Liver (tissue), 9 donors: ENCODE results near the gene SCG3. TPM values are rescaled to one million over a fixed set of nuclear protein-coding genes. Genes with fewer than 3 reads are reported as not detected.

Experiments used
- DNase-seq: peaks from one replicate; pipeline ENCODE4 v3.0.0-alpha.2; 2017; ENCODE audit warnings: low spot score
- H3K27ac ChIP-seq, 2 donors: one replicate each; pipeline ENCODE4 v1.7.0; 2013; ENCODE audit warnings: inconsistent platforms in 2 of 2, low read length in 2 of 2, control low read depth in 1 of 2, low read depth in 1 of 2, mild to moderate bottlenecking in 1 of 2
- H3K27me3 ChIP-seq, 4 donors: one replicate each; pipeline versions ENCODE4 v1.6.1 to v1.7.0; 2013; ENCODE audit warnings: low read length in 3 of 4, inconsistent platforms in 1 of 4, mild to moderate bottlenecking in 1 of 4, moderate library complexity in 1 of 4; ENCODE audit not compliant: control insufficient read depth in 4 of 4, insufficient read depth in 4 of 4
- H3K36me3 ChIP-seq, 4 donors: one replicate each; pipeline versions ENCODE4 v1.6.1 to v1.7.0; 2013; ENCODE audit warnings: low read length in 3 of 4, mild to moderate bottlenecking in 3 of 4, low read depth in 1 of 4, moderate library complexity in 1 of 4; ENCODE audit not compliant: control insufficient read depth in 4 of 4, insufficient read depth in 3 of 4
- H3K4me1 ChIP-seq, 4 donors: one replicate each; pipeline versions ENCODE4 v1.6.1 to v1.7.0; 2013; ENCODE audit warnings: low read length in 3 of 4, mild to moderate bottlenecking in 3 of 4, moderate library complexity in 1 of 4; ENCODE audit not compliant: control insufficient read depth in 4 of 4, insufficient read depth in 4 of 4
- H3K4me3 ChIP-seq, 3 donors: one replicate each; pipeline versions ENCODE4 v1.6.1 to v1.7.0; 2013; ENCODE audit warnings: low read length in 3 of 3, control low read depth in 1 of 3, low read depth in 1 of 3, mild to moderate bottlenecking in 1 of 3
- H3K9ac ChIP-seq, 2 donors: one replicate each; pipeline ENCODE4 v1.7.0; 2013; ENCODE audit warnings: low read length in 2 of 2, mild to moderate bottlenecking in 2 of 2, moderate library complexity in 2 of 2, control low read depth in 1 of 2, low read depth in 1 of 2
- H3K9me3 ChIP-seq, 4 donors: one replicate each; pipeline versions ENCODE4 v1.6.1 to v1.7.0; 2013; ENCODE audit warnings: low read length in 3 of 4; ENCODE audit not compliant: control insufficient read depth in 4 of 4
- ATF3 ChIP-seq: IDR thresholded peaks from 2 replicates; pipeline ENCODE4 v1.6.1; 2016; ENCODE audit warnings: antibody characterized with exemption
- CTCF ChIP-seq: fragments of 150-350 bp; IDR thresholded peaks from 2 replicates; pipeline ENCODE4 v1.5.1; 2017; ENCODE audit warnings: improper control_type of control experiment, low read depth, low read length; ENCODE audit not compliant: missing input control
- EGR1 ChIP-seq, 2 donors: IDR thresholded peaks; 2 replicates each; pipeline ENCODE4 v1.6.1; 2016 to 2018; ENCODE audit warnings: antibody characterized with exemption in 2 of 2, low read depth in 2 of 2
- FOXA1 ChIP-seq: IDR thresholded peaks from 2 replicates; pipeline ENCODE4 v1.6.1; 2016; ENCODE audit warnings: antibody characterized with exemption
- FOXA2 ChIP-seq: IDR thresholded peaks from 2 replicates; pipeline ENCODE4 v1.6.1; 2016; ENCODE audit warnings: antibody characterized with exemption
- GABPA ChIP-seq, 2 donors: IDR thresholded peaks in 1 of 2; conservative IDR thresholded peaks in 1 of 2; 2 replicates each; pipeline ENCODE4 v1.6.1; 2016; ENCODE audit warnings: antibody characterized with exemption in 2 of 2, mild to moderate bottlenecking in 1 of 2, moderate library complexity in 1 of 2
- HNF4A ChIP-seq, 2 donors: conservative IDR thresholded peaks; 2 replicates each; pipeline ENCODE4 v1.6.1; 2016; ENCODE audit warnings: antibody characterized with exemption in 2 of 2, mild to moderate bottlenecking in 2 of 2
- HNF4G ChIP-seq: IDR thresholded peaks from 2 replicates; pipeline ENCODE4 v1.6.1; 2016; ENCODE audit warnings: antibody characterized with exemption
- JUND ChIP-seq, 2 donors: IDR thresholded peaks; 2 replicates each; pipeline ENCODE4 v1.6.1; 2016; ENCODE audit warnings: antibody characterized with exemption in 2 of 2
- MAX ChIP-seq: IDR thresholded peaks from 2 replicates; pipeline ENCODE4 v1.6.1; 2016; ENCODE audit warnings: antibody characterized with exemption
- NR2F2 ChIP-seq: IDR thresholded peaks from 2 replicates; pipeline ENCODE4 v1.6.1; 2016; ENCODE audit warnings: antibody characterized with exemption
- RXRA ChIP-seq, 2 donors: IDR thresholded peaks; 2 replicates each; pipeline ENCODE4 v1.6.1; 2017 to 2018; ENCODE audit warnings: antibody characterized with exemption in 2 of 2, mild to moderate bottlenecking in 1 of 2
- SP1 ChIP-seq: IDR thresholded peaks from 2 replicates; pipeline ENCODE4 v1.6.1; 2018; ENCODE audit warnings: antibody characterized with exemption, mild to moderate bottlenecking
- TAF1 ChIP-seq: conservative IDR thresholded peaks from 2 replicates; pipeline ENCODE4 v1.6.1; 2016; ENCODE audit warnings: antibody characterized with exemption, mild to moderate bottlenecking
- YY1 ChIP-seq: IDR thresholded peaks from 2 replicates; pipeline ENCODE4 v1.6.1; 2016; ENCODE audit warnings: antibody characterized with exemption, mild to moderate bottlenecking
- WGBS: extraction: QIAGEN DNeasy Blood & Tissue Kit; methylation state at CpG from one replicate; pipeline ENCODE4 v1.1.7; 2013; 5-methylcytosine and 5-hydroxymethylcytosine counted together
- polyA plus RNA-seq, 2 donors: library from polyadenylated mRNA; stranded (reverse) in 1 of 2; unstranded in 1 of 2; fragments of 200-250 nt in 1 of 2; fragments of >200 nt in 1 of 2; fragmentation: Nextera tagmentation in 1 of 2; extraction: Ambion mirVana in 1 of 2; gene quantifications; one replicate each; pipeline versions ENCODE4 v1.2.1 to v1.2.3, GENCODE V29; 2013 to 2015
- total RNA-seq, 2 donors: library from RNA; depleted of rRNA; stranded (reverse); fragments of >200 nt; gene quantifications; one replicate each; pipeline ENCODE4 v1.2.3, GENCODE V29; 2014
- TF ChIP-seq, protein P1 (sequence below): IDR thresholded peaks from 2 replicates; pipeline ENCODE4 v1.6.1; 2016; ENCODE audit warnings: antibody characterized with exemption
- donor health status: healthy.
- donor health status: healthy.
- donor health status: healthy.
- donor health status: healthy.
- donor health status: healthy.

The SCG3 gene
- total and polyA plus RNA-seq, 4 donors = under 0.01 to 0.05 (median 0.01) TPM; not detected in 1

- TF ChIP-seq JUND (IDR thresholded peaks at IDR 0.05) (no peak), MAX (no peak), FOXA2 (no peak), YY1 (no peak)
- TF ChIP-seq, protein P1, sequence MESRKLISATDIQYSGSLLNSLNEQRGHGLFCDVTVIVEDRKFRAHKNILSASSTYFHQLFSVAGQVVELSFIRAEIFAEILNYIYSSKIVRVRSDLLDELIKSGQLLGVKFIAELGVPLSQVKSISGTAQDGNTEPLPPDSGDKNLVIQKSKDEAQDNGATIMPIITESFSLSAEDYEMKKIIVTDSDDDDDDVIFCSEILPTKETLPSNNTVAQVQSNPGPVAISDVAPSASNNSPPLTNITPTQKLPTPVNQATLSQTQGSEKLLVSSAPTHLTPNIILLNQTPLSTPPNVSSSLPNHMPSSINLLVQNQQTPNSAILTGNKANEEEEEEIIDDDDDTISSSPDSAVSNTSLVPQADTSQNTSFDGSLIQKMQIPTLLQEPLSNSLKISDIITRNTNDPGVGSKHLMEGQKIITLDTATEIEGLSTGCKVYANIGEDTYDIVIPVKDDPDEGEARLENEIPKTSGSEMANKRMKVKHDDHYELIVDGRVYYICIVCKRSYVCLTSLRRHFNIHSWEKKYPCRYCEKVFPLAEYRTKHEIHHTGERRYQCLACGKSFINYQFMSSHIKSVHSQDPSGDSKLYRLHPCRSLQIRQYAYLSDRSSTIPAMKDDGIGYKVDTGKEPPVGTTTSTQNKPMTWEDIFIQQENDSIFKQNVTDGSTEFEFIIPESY = no peak
- H3K4me1 ChIP-seq = peaks cover 2 to 31% (median 23%) of the 10 kb centered on the region in 4 donors
- no peaks in the 10 kb centered on the region for H3K27me3 ChIP-seq
- H3K36me3 ChIP-seq = no peaks in the 10 kb centered on the region
- H3K9ac ChIP-seq = peak overlapping the region; percentile 79 to 86
- H3K27ac ChIP-seq = peak overlapping the region; percentile 86 to 89
- H3K9me3 ChIP-seq = no peaks in the 10 kb centered on the region
- WGBS = under 1% methylated on average over 69 of the region's 69 CpGs
- DNase-seq = peak; percentile 43
- H3K4me3 ChIP-seq = peak overlapping the region; percentile 77 to 96 (median 91)
Observed at GRCh38 chr15:51736751-51737521, 55.6 kb downstream of the SCG3 start.

DNA sequence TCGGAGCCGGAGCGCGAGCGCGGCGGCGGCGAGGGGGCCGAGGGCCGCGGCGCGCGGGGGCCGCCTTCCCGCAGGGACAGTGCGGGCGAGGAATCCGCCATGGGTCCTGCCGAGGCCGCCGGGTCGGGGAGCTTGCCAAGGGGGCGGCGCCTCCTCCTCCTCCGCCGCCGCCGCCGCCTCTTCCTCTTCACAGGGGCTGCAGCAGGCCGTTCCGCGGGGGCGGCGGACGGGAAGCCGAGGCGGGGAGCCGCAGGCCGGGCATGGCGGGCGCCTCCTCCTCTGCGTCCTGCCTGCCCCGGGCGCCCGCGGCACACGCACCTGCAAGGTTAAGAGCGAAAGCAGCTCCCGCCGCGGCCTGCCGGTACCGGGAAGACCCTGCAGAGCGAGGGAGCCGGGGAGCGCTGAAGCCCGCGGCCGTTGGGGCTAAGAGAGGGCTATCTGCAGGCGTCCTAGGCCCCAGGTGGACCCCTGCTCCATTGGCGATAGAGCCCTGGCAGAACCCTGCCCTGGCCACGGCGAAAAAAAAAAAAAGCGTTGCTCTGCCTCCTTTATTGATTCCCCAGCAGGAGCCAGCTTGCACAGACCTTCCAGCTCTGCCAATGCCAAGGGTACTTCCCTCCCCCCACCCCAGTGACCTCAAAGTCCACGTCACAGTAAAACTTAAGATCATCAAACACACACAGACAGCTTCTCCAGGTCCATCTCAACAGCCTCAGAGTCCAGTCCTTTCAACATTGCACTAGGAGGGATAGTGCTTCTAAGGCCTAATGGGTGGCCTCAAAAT, 56.4 kb downstream of the SCG3 start, which contains the start of gene LYSMD2:
LYSMD2 (minus strand) TSS at position 134 of the 784 bp plus-strand sequence; CDS start at position 101, 33 bp downstream.
- WGBS = under 1% methylated on average over 67 of the region's 67 CpGs
- Histone ChIP-seq H3K4me3 (peak within 1 kb of the TSS; percentile 77 to 96 (median 91)), H3K9ac (peak within 1 kb of the TSS; percentile 79 to 86), H3K27me3 (no peaks in the 10 kb centered on the region), H3K9me3 (no peaks in the 10 kb centered on the region), H3K4me1 (peaks cover 0 to 24% (median 17%) of the 10 kb centered on the region in 4 donors), H3K27ac (peak within 1 kb of the TSS; percentile 86 to 89), H3K36me3 (no peaks in the 10 kb centered on the region)
- peak; percentile 68 for DNase-seq
- TF ChIP-seq NR2F2 = no peak
- peak; percentile 42 to 76 for TF ChIP-seq HNF4A (conservative IDR thresholded peaks at IDR 0.05)
- TF ChIP-seq FOXA1 = no peak
- TF ChIP-seq HNF4G = peak; percentile 54
- TF ChIP-seq SP1 = peak; percentile 42
- TF ChIP-seq CTCF = no peak
- peak in 1 of 2 donors; percentile 51 for TF ChIP-seq EGR1 (IDR thresholded peaks at IDR 0.05; ENCODE audit: low read depth in 2 of 2)
- TF ChIP-seq GABPA (IDR thresholded peaks at IDR 0.05 in 1 of 2, conservative IDR thresholded peaks at IDR 0.05 in 1 of 2) = no peak
- TF ChIP-seq JUND (IDR thresholded peaks at IDR 0.05) = peak in 1 of 2 donors; percentile 23
- TF ChIP-seq FOXA2 = no peak
- TF ChIP-seq MAX = peak; percentile 14
- peak; percentile 44 for TF ChIP-seq YY1
- no peak for TF ChIP-seq ATF3
- peak; percentile 48 for TF ChIP-seq TAF1
- peak in 1 of 2 donors; percentile 32 for TF ChIP-seq RXRA (IDR thresholded peaks at IDR 0.05)
